GM23338 (cell line): ENCODE data around the gene PRB3. TPM values are rescaled to one million over a fixed set of nuclear protein-coding genes. Genes with fewer than 3 reads are reported as not detected.

Experiments used
- ATAC-seq: fragments of 200-7000 bp; cut with Tn5 transposase; 3 replicates; pipeline ENCODE4 v1.9.1; 2020
- DNase-seq: peaks from one replicate; pipeline ENCODE4 v3.0.0-alpha.2; 2015; ENCODE audit warnings: low spot score
- H2AFZ ChIP-seq: fragments of 200-600 bp; sonication (generic); 2 replicates; pipeline ENCODE4 v1.8.0; 2016; ENCODE audit warnings: antibody characterized with exemption, mild to moderate bottlenecking, moderate library complexity
- H3F3A ChIP-seq: fragments of 200-600 bp; sonication (generic); replicated peaks from 2 replicates; pipeline ENCODE4 v1.8.0; 2017; ENCODE audit warnings: antibody characterized with exemption, mixed run types, low read depth
- H3K27ac ChIP-seq: fragments of 200-600 bp; sonication (generic); 2 replicates; pipeline ENCODE4 v1.6.1; 2016; ENCODE audit warnings: low read depth
- H3K27me3 ChIP-seq: fragments of 200-600 bp; sonication (generic); 2 replicates; pipeline ENCODE4 v1.8.0; 2016; ENCODE audit warnings: mild to moderate bottlenecking, mixed run types, moderate library complexity; ENCODE audit not compliant: insufficient read depth
- H3K36me3 ChIP-seq: fragments of 200-600 bp; sonication (generic); 2 replicates; pipeline ENCODE4 v1.8.0; 2016; ENCODE audit warnings: mild to moderate bottlenecking; ENCODE audit not compliant: insufficient read depth
- H3K4me1 ChIP-seq: fragments of 200-600 bp; sonication (generic); 2 replicates; pipeline ENCODE4 v1.8.0; 2016; ENCODE audit warnings: mild to moderate bottlenecking, moderate library complexity; ENCODE audit not compliant: insufficient read depth
- H3K4me2 ChIP-seq: fragments of 200-600 bp; sonication (generic); 2 replicates; pipeline ENCODE4 v1.7.1; 2017; ENCODE audit warnings: mixed run types
- H3K4me3 ChIP-seq: fragments of 200-600 bp; sonication (generic); 2 replicates; pipeline ENCODE4 v1.6.1; 2016; ENCODE audit warnings: mixed run types
- H3K79me2 ChIP-seq: fragments of 200-600 bp; sonication (generic); replicated peaks from 2 replicates; pipeline ENCODE4 v1.8.0; 2017; ENCODE audit warnings: mild to moderate bottlenecking; ENCODE audit not compliant: insufficient read depth
- H3K9me2 ChIP-seq: fragments of 200-600 bp; sonication (generic); 2 replicates; pipeline ENCODE4 v1.8.0; 2017; ENCODE audit not compliant: insufficient read depth
- H4K20me1 ChIP-seq: fragments of 200-600 bp; sonication (generic); replicated peaks from 2 replicates; pipeline ENCODE4 v1.8.0; 2017; ENCODE audit warnings: mild to moderate bottlenecking; ENCODE audit not compliant: insufficient read depth
- H3K27ac Mint-ChIP-seq: 2 replicates; pipeline ENCODE4 v1.8.0; 2020; ENCODE audit warnings: inconsistent platforms, mild to moderate bottlenecking, moderate library complexity, mixed read lengths
- H3K27me3 Mint-ChIP-seq: 3 replicates; pipeline ENCODE4 v1.8.0; 2022; ENCODE audit warnings: low read depth, mild to moderate bottlenecking, moderate library complexity, mixed read lengths, inconsistent platforms; ENCODE audit not compliant: insufficient read depth, poor library complexity
- H3K36me3 Mint-ChIP-seq: 3 replicates; pipeline ENCODE4 v1.8.0; 2021; ENCODE audit warnings: low read depth, mild to moderate bottlenecking, inconsistent platforms, moderate library complexity, mixed read lengths
- H3K4me1 Mint-ChIP-seq: 3 replicates; pipeline ENCODE4 v1.8.0; 2020; ENCODE audit warnings: mild to moderate bottlenecking, inconsistent platforms, mixed read lengths
- H3K4me3 Mint-ChIP-seq: 3 replicates; pipeline ENCODE4 v1.8.0; 2021; ENCODE audit warnings: moderate library complexity, mild to moderate bottlenecking, inconsistent platforms, mixed read lengths
- H3K9me3 Mint-ChIP-seq: 3 replicates; pipeline ENCODE4 v1.8.0; 2020; ENCODE audit warnings: moderate library complexity, mild to moderate bottlenecking, inconsistent platforms, mixed read lengths
- CREB1 ChIP-seq: fragments of 250-450 bp; sonication (Bioruptor Pico); IDR thresholded peaks from 2 replicates; pipeline ENCODE4 v1.5.0; 2020; ENCODE audit warnings: low read depth, mild to moderate bottlenecking, moderate library complexity
- CTCF ChIP-seq, 2 experiments: fragments of 200-600 bp in 1 of 2; sonication (generic) in 1 of 2; conservative IDR thresholded peaks; 2 replicates each; pipeline versions ENCODE4 v1.5.1 to v1.6.1; 2016 to 2017; ENCODE audit warnings: antibody characterized with exemption in 2 of 2, low read depth in 2 of 2, mild to moderate bottlenecking in 2 of 2, moderate library complexity in 1 of 2
- ETS1 ChIP-seq: IDR thresholded peaks from 2 replicates; pipeline ENCODE4 v1.6.1; 2016; ENCODE audit warnings: antibody characterized with exemption
- EZH2 ChIP-seq: fragments of 200-600 bp; sonication (generic); IDR thresholded peaks from one replicate; pipeline ENCODE4 v1.8.0; 2017; ENCODE audit warnings: antibody characterized with exemption, mild to moderate bottlenecking, low read depth; ENCODE audit not compliant: unreplicated experiment
- EZH2phosphoT487 ChIP-seq: fragments of 200-600 bp; sonication (generic); IDR thresholded peaks from one replicate; pipeline ENCODE4 v1.8.1; 2018; ENCODE audit warnings: antibody characterized with exemption; ENCODE audit not compliant: unreplicated experiment
- JUNB ChIP-seq: IDR thresholded peaks from one replicate; pipeline ENCODE4 v1.6.1; 2016; ENCODE audit warnings: antibody characterized with exemption; ENCODE audit not compliant: unreplicated experiment
- NANOG ChIP-seq: IDR thresholded peaks from 2 replicates; pipeline ENCODE4 v1.6.1; 2016; ENCODE audit warnings: antibody characterized with exemption, borderline replicate concordance
- POLR2AphosphoS5 ChIP-seq: IDR thresholded peaks from 2 replicates; pipeline ENCODE4 v1.6.1; 2016; ENCODE audit warnings: antibody characterized with exemption, low read depth
- REST ChIP-seq: IDR thresholded peaks from one replicate; pipeline ENCODE4 v1.6.1; 2018; ENCODE audit warnings: antibody characterized with exemption; ENCODE audit not compliant: unreplicated experiment
- STAT1 ChIP-seq: IDR thresholded peaks from one replicate; pipeline ENCODE4 v1.6.1; 2016; ENCODE audit warnings: antibody characterized with exemption; ENCODE audit not compliant: unreplicated experiment
- ZNF114 ChIP-seq: fragments of 250-450 bp; sonication (Bioruptor Pico); IDR thresholded peaks from 2 replicates; pipeline ENCODE4 v1.5.0; 2020; ENCODE audit warnings: mild to moderate bottlenecking, moderate library complexity
- ZNF331 ChIP-seq: fragments of 250-450 bp; sonication (Bioruptor Pico); IDR thresholded peaks from 2 replicates; pipeline ENCODE4 v1.5.0; 2020; ENCODE audit warnings: low read depth, mild to moderate bottlenecking, moderate library complexity
- polyA plus RNA-seq: library from polyadenylated mRNA; unstranded; fragments of >200 nt; fragmentation: Nextera tagmentation; extraction: Ambion mirVana; gene quantifications from 2 replicates; pipeline ENCODE4 v1.2.1, GENCODE V29; 2016
- total RNA-seq: library from RNA; depleted of rRNA; stranded (reverse); fragments of >200 nt; shearing (Covaris generic); gene quantifications from 2 replicates; pipeline ENCODE4 v1.2.3, GENCODE V29; 2014

Gene PRB3
- total and polyA plus RNA-seq, 2 experiments from 2014 or later, result 3.0 TPM; not detected in 1

GRCh38 chr12:11310336-11310735 lies 40.8 kb upstream of the PRB3 start, which contains the start of gene PRB4:
TSS of gene PRB4 (minus strand) at chr12:11310436. CDS start at chr12:11310398, 38 bp downstream.
- Mint-ChIP-seq H3K27ac (no peak within 1 kb of the TSS), H3K4me3 (no peak within 1 kb of the TSS), H3K36me3 (no peaks in the 10 kb centered on the region), H3K4me1 (no peaks in the 10 kb centered on the region; the same call in 2 of the 3 replicates), H3K27me3 (no peaks in the 10 kb centered on the region), H3K9me3 (peaks cover 2% of the 10 kb centered on the region; the same call in 1 of the 3 replicates)
- Histone ChIP-seq H3K9me2 (no peaks in the 10 kb centered on the region), H4K20me1 (no peaks in the 10 kb centered on the region), H2AFZ (no peak within 1 kb of the TSS), H3K4me1 (no peaks in the 10 kb centered on the region), H3K36me3 (no peaks in the 10 kb centered on the region), H3F3A (no peaks in the 10 kb centered on the region), H3K4me2 (no peak within 1 kb of the TSS), H3K79me2 (no peaks in the 10 kb centered on the region), H3K4me3 (no peak within 1 kb of the TSS), H3K27ac (no peak within 1 kb of the TSS), H3K27me3 (no peaks in the 10 kb centered on the region)
- TF ChIP-seq ZNF331 (CRISPR knock-in tag) (no peak), ETS1 (no peak), EZH2 (no peak), EZH2phosphoT487 (no peak)
- ATAC-seq (no peak), DNase-seq (no peak)

GRCh38 chr12:11307143-11307542 lies 37.6 kb upstream of the PRB3 start:
- no peaks in the 10 kb centered on the region for H3K36me3 ChIP-seq
- no peaks in the 10 kb centered on the region for H4K20me1 ChIP-seq
- Mint-ChIP-seq H3K9me3 (no peaks in the 10 kb centered on the region; the same call in 2 of the 3 replicates), H3K27me3 (no peaks in the 10 kb centered on the region), H3K4me3 (no peak overlapping the region), H3K27ac (no peak overlapping the region), H3K36me3 (no peaks in the 10 kb centered on the region), H3K4me1 (peaks cover 2% of the 10 kb centered on the region; the same call in 2 of the 3 replicates)
- H3K4me2 ChIP-seq, result no peak overlapping the region
- no peaks in the 10 kb centered on the region for H3K4me1 ChIP-seq
- H3F3A ChIP-seq, result no peaks in the 10 kb centered on the region
- H3K4me3 ChIP-seq, result no peak overlapping the region
- TF ChIP-seq CTCF (conservative IDR thresholded peaks at IDR 0.05; ENCODE audit: low read depth in 2 of 2), result no peak
- no peak for TF ChIP-seq POLR2AphosphoS5
- no peak for TF ChIP-seq CREB1 (CRISPR knock-in tag)
- no peak for TF ChIP-seq ETS1
- no peak for TF ChIP-seq EZH2phosphoT487
- no peak for TF ChIP-seq JUNB
- TF ChIP-seq STAT1, result no peak
- TF ChIP-seq EZH2, result no peak
- no peak for TF ChIP-seq ZNF114
- TF ChIP-seq ZNF331 (CRISPR knock-in tag), result no peak
- no peak for TF ChIP-seq NANOG
- TF ChIP-seq REST, result no peak
- DNase-seq (no peak), ATAC-seq (no peak)
- H3K9me2 ChIP-seq, result no peaks in the 10 kb centered on the region
- no peak overlapping the region for H3K27ac ChIP-seq
- H3K27me3 ChIP-seq, result no peaks in the 10 kb centered on the region
- no peaks in the 10 kb centered on the region for H3K79me2 ChIP-seq
- H2AFZ ChIP-seq, result no peak overlapping the region
